DND-41 (cell line): Measurements from ENCODE around the gene C11orf24.
"Not testable (repeated sequence)": the region's sequence is repeated elsewhere in the genome, so short reads cannot be mapped to it uniquely, and the experiment has no call there.

Experiments used
- ATAC-seq: fragments of 200-7000 bp; cut with Tn5 transposase; 3 replicates; pipeline ENCODE4 v1.9.1; 2021; ENCODE audit warnings: low read depth; ENCODE audit not compliant: insufficient read depth
- DNase-seq: peaks from one replicate; pipeline ENCODE4 v3.0.0-alpha.2; 2020
- H2AFZ ChIP-seq: 2 replicates; pipeline ENCODE4 v1.6.0; 2012; ENCODE audit warnings: low read depth, low read length
- H3K27ac ChIP-seq: 2 replicates; pipeline ENCODE4 v1.5.1; 2012; ENCODE audit warnings: low read length, inconsistent platforms
- H3K27me3 ChIP-seq: fragments of 200-600 bp; sonication (generic); 2 replicates; pipeline ENCODE4 v1.6.0; 2012; ENCODE audit warnings: low read length, mild to moderate bottlenecking, inconsistent platforms; ENCODE audit not compliant: insufficient read depth, poor library complexity
- H3K36me3 ChIP-seq: 2 replicates; pipeline ENCODE4 v1.5.1; 2012; ENCODE audit warnings: low read length, inconsistent platforms; ENCODE audit not compliant: insufficient read depth
- H3K4me1 ChIP-seq: 2 replicates; pipeline ENCODE4 v1.5.1; 2012; ENCODE audit warnings: mild to moderate bottlenecking, low read length; ENCODE audit not compliant: insufficient read depth
- H3K4me2 ChIP-seq: 2 replicates; pipeline ENCODE4 v1.6.0; 2012; ENCODE audit warnings: mild to moderate bottlenecking, moderate library complexity, low read length, inconsistent platforms; ENCODE audit not compliant: insufficient read depth
- H3K4me3 ChIP-seq, 2 experiments: fragments of 200-600 bp in 1 of 2; shearing (Covaris generic) in 1 of 2; 2 replicates each; pipeline ENCODE4 v1.5.1; 2012 to 2016; ENCODE audit warnings: inconsistent platforms in 2 of 2, low read length in 2 of 2, mild to moderate bottlenecking in 2 of 2, low read depth in 1 of 2, moderate library complexity in 1 of 2
- H3K79me2 ChIP-seq: 2 replicates; pipeline ENCODE4 v1.6.0; 2012; ENCODE audit warnings: low read length, inconsistent platforms; ENCODE audit not compliant: insufficient read depth
- H3K9ac ChIP-seq: 2 replicates; pipeline ENCODE4 v1.6.0; 2012; ENCODE audit warnings: low read depth, mild to moderate bottlenecking, inconsistent platforms, low read length, moderate library complexity
- H3K9me3 ChIP-seq: 2 replicates; pipeline ENCODE4 v1.5.1; 2012; ENCODE audit warnings: low read length, moderate library complexity, mild to moderate bottlenecking, inconsistent platforms; ENCODE audit not compliant: insufficient read depth, severe bottlenecking
- H4K20me1 ChIP-seq: 2 replicates; pipeline ENCODE4 v1.6.0; 2012; ENCODE audit warnings: low read length; ENCODE audit not compliant: insufficient read depth
- CTCF ChIP-seq: IDR thresholded peaks from 2 replicates; pipeline ENCODE4 v1.5.1; 2012; ENCODE audit warnings: borderline replicate concordance, low read length, moderate library complexity, mild to moderate bottlenecking; ENCODE audit not compliant: poor library complexity, severe bottlenecking; ENCODE audit errors: extremely low read depth
- EZH2 ChIP-seq: IDR thresholded peaks from 3 replicates; pipeline ENCODE4 v1.6.1; 2012; ENCODE audit warnings: borderline replicate concordance, low read depth, mild to moderate bottlenecking, moderate library complexity, low read length, inconsistent platforms; ENCODE audit not compliant: severe bottlenecking

C11orf24 gene

GRCh38 chr11:68256331-68256741 lies 15.4 kb downstream of the C11orf24 start:
- Histone ChIP-seq H3K27me3 (no peaks in the 10 kb centered on the region), H3K9ac (no peak overlapping the region), H3K4me2 (no peak overlapping the region), H3K27ac (no peak overlapping the region), H3K4me1 (peaks cover 6% of the 10 kb centered on the region), H3K79me2 (no peaks in the 10 kb centered on the region), H3K4me3 (no peak overlapping the region), H3K9me3 (no peaks in the 10 kb centered on the region), H2AFZ (no peak overlapping the region), H4K20me1 (peaks cover 3% of the 10 kb centered on the region; the same call in 1 of the 2 replicates), H3K36me3 (peaks cover 6% of the 10 kb centered on the region; the same call in 1 of the 2 replicates)
- no peak for ATAC-seq
- TF ChIP-seq EZH2 = no peak
- no peak for TF ChIP-seq CTCF
- no peak for DNase-seq

GRCh38 chr11:68255526-68255925 lies 16.2 kb downstream of the C11orf24 start:
- Histone ChIP-seq H3K79me2 (no peaks in the 10 kb centered on the region), H3K4me2 (no peak overlapping the region), H3K9ac (no peak overlapping the region), H3K36me3 (peaks cover 2% of the 10 kb centered on the region; the same call in 1 of the 2 replicates), H3K27ac (no peak overlapping the region), H3K9me3 (no peaks in the 10 kb centered on the region), H2AFZ (no peak overlapping the region), H3K4me1 (peaks cover 6% of the 10 kb centered on the region), H4K20me1 (peaks cover 3% of the 10 kb centered on the region; the same call in 1 of the 2 replicates), H3K27me3 (no peaks in the 10 kb centered on the region), H3K4me3 (no peak overlapping the region)
- DNase-seq = no peak
- TF ChIP-seq CTCF (no peak), EZH2 (no peak)
- no peak for ATAC-seq

- Histone ChIP-seq H2AFZ (no peak overlapping the region), H3K79me2 (no peaks in the 10 kb centered on the region), H3K27me3 (no peaks in the 10 kb centered on the region), H3K4me2 (no peak overlapping the region), H3K9ac (no peak overlapping the region), H3K27ac (no peak overlapping the region), H3K4me1 (peaks cover 6% of the 10 kb centered on the region), H3K9me3 (no peaks in the 10 kb centered on the region), H3K36me3 (no peaks in the 10 kb centered on the region), H3K4me3 (no peak overlapping the region), H4K20me1 (peaks cover 3% of the 10 kb centered on the region; the same call in 1 of the 2 replicates)
- no peak for ATAC-seq
- TF ChIP-seq CTCF (no peak), EZH2 (no peak)
- DNase-seq = no peak
Measured at GRCh38 chr11:68254421-68254820, 17.4 kb downstream of the C11orf24 start.

GRCh38 chr11:68251765-68252164 lies 20.0 kb downstream of the C11orf24 start:
- Histone ChIP-seq H2AFZ (no peak overlapping the region), H3K4me1 (no peaks in the 10 kb centered on the region), H3K27me3 (no peaks in the 10 kb centered on the region), H3K4me2 (no peak overlapping the region), H3K36me3 (no peaks in the 10 kb centered on the region), H3K27ac (no peak overlapping the region), H4K20me1 (no peaks in the 10 kb centered on the region), H3K4me3 (no peak overlapping the region), H3K79me2 (no peaks in the 10 kb centered on the region), H3K9ac (no peak overlapping the region), H3K9me3 (no peaks in the 10 kb centered on the region)
- no peak for TF ChIP-seq CTCF
- TF ChIP-seq EZH2 = no peak
- DNase-seq = no peak
- ATAC-seq = no peak

GRCh38 chr11:68244912-68245311 lies 26.9 kb downstream of the C11orf24 start:
- DNase-seq, H3K36me3 ChIP-seq, H3K4me2 ChIP-seq, ATAC-seq, H3K27ac ChIP-seq, H3K9me3 ChIP-seq, H3K4me3 ChIP-seq, H3K9ac ChIP-seq, H4K20me1 ChIP-seq, H3K27me3 ChIP-seq, H3K4me1 ChIP-seq, H3K79me2 ChIP-seq, H2AFZ ChIP-seq: not testable (repeated sequence)
